Muscle of leg (tissue), 11 donors: Measurements from ENCODE around the gene KIF23. TPM values are rescaled to one million over a fixed set of nuclear protein-coding genes. Genes with fewer than 3 reads are reported as not detected.
"Not testable (repeated sequence)": the region's sequence is repeated elsewhere in the genome, so short reads cannot be mapped to it uniquely, and the experiment has no call there.

Experiments
- DNase-seq: peaks from one replicate; pipeline ENCODE4 v3.0.0; 2013
- H3K27ac ChIP-seq: one replicate; pipeline ENCODE4 v1.5.1; 2013; ENCODE audit warnings: mild to moderate bottlenecking, low read length, control low read depth
- H3K27me3 ChIP-seq: one replicate; pipeline ENCODE4 v1.6.1; 2013; ENCODE audit warnings: low read length; ENCODE audit not compliant: control insufficient read depth, insufficient read depth
- H3K36me3 ChIP-seq: one replicate; pipeline ENCODE4 v1.6.1; 2013; ENCODE audit warnings: low read length; ENCODE audit not compliant: control insufficient read depth, insufficient read depth
- H3K4me1 ChIP-seq: one replicate; pipeline ENCODE4 v1.6.1; 2013; ENCODE audit warnings: low read length; ENCODE audit not compliant: control insufficient read depth, insufficient read depth
- H3K4me3 ChIP-seq: one replicate; pipeline ENCODE4 v1.5.1; 2013; ENCODE audit warnings: low read length, control low read depth
- H3K9me3 ChIP-seq: replicated peaks from 2 replicates; pipeline ENCODE4 v1.6.1; 2013; ENCODE audit warnings: low read depth, low read length; ENCODE audit not compliant: control insufficient read depth
- WGBS: methylation state at CpG from one replicate; pipeline ENCODE4 v1.1.5; 2013; ENCODE audit warnings: missing lambda C conversion rate; ENCODE audit not compliant: insufficient coverage; 5-methylcytosine and 5-hydroxymethylcytosine counted together
- polyA plus RNA-seq, 8 donors: library from polyadenylated mRNA; unstranded; fragments of 120-200 nt; gene quantifications; one replicate each; pipeline versions ENCODE4 v1.2.1 to v1.2.3, GENCODE V29; 2013; ENCODE audit warnings: inconsistent platforms in 1 of 8, low replicate concordance in 1 of 8; ENCODE audit not compliant: insufficient read length in 8 of 8, insufficient read depth in 1 of 8
- total RNA-seq: library from RNA; stranded (reverse); fragments of 120-200 nt; gene quantifications from one replicate; pipeline ENCODE4 v1.2.4, GENCODE V29; 2013

KIF23 gene
- total and polyA plus RNA-seq, 9 donors = 16.5 to 26.9 (median 21.2) TPM

- Histone ChIP-seq H3K27ac (no peak overlapping the region), H3K9me3 (no peaks in the 10 kb centered on the region), H3K4me3 (no peak overlapping the region), H3K4me1 (no peaks in the 10 kb centered on the region), H3K36me3 (peaks cover 21% of the 10 kb centered on the region), H3K27me3 (no peaks in the 10 kb centered on the region)
- no CpG with 5 or more reads among the region's 1 CpG for WGBS
- no peak for DNase-seq
Observed at GRCh38 chr15:69433831-69434230, 19.7 kb downstream of the KIF23 start.

GRCh38 chr15:69434238-69434637 lies 20.1 kb downstream of the KIF23 start:
- no peak overlapping the region for H3K4me3 ChIP-seq
- peaks cover 24% of the 10 kb centered on the region for H3K36me3 ChIP-seq
- no peak overlapping the region for H3K27ac ChIP-seq
- WGBS = no CpG with 5 or more reads among the region's 5 CpGs
- H3K9me3 ChIP-seq = no peaks in the 10 kb centered on the region
- no peaks in the 10 kb centered on the region for H3K27me3 ChIP-seq
- DNase-seq = no peak
- no peaks in the 10 kb centered on the region for H3K4me1 ChIP-seq

GRCh38 chr15:69434679-69435078 lies 20.5 kb downstream of the KIF23 start:
- WGBS = 91% methylated on average over 12 of the region's 18 CpGs

GRCh38 chr15:69435985-69436384 lies 21.8 kb downstream of the KIF23 start:
- 100% methylated on average over 2 of the region's 4 CpGs for WGBS
- Histone ChIP-seq H3K9me3 (no peaks in the 10 kb centered on the region), H3K27me3 (no peaks in the 10 kb centered on the region), H3K4me3 (no peak overlapping the region), H3K36me3 (peaks cover 26% of the 10 kb centered on the region), H3K4me1 (no peaks in the 10 kb centered on the region), H3K27ac (no peak overlapping the region)
- no peak for DNase-seq

More at GRCh38 chr15:69434679-69435078, 20.5 kb downstream of the KIF23 start:
- DNase-seq = no peak
- H3K36me3 ChIP-seq = peaks cover 22% of the 10 kb centered on the region
- no peaks in the 10 kb centered on the region for H3K27me3 ChIP-seq
- no peak overlapping the region for H3K4me3 ChIP-seq
- H3K4me1 ChIP-seq = no peaks in the 10 kb centered on the region
- no peak overlapping the region for H3K27ac ChIP-seq
- H3K9me3 ChIP-seq = no peaks in the 10 kb centered on the region

GRCh38 chr15:69436951-69437350 lies 22.8 kb downstream of the KIF23 start:
- Histone ChIP-seq H3K4me1 (no peaks in the 10 kb centered on the region), H3K36me3 (peaks cover 29% of the 10 kb centered on the region), H3K4me3 (no peak overlapping the region), H3K9me3 (no peaks in the 10 kb centered on the region), H3K27me3 (no peaks in the 10 kb centered on the region), H3K27ac (no peak overlapping the region)
- no peak for DNase-seq
- WGBS = 86% methylated on average over 1 of the region's 4 CpGs

GRCh38 chr15:69439623-69440022 lies 25.5 kb downstream of the KIF23 start:
- Histone ChIP-seq H3K9me3 (no peaks in the 10 kb centered on the region), H3K27ac (no peak overlapping the region), H3K4me3 (no peak overlapping the region), H3K36me3 (peaks cover 30% of the 10 kb centered on the region), H3K4me1 (no peaks in the 10 kb centered on the region), H3K27me3 (no peaks in the 10 kb centered on the region)
- DNase-seq = no peak
- 93% methylated on average over 3 of the region's 4 CpGs for WGBS

- DNase-seq = no peak
- peaks cover 34% of the 10 kb centered on the region for H3K36me3 ChIP-seq
- no peak overlapping the region for H3K27ac ChIP-seq
- no peaks in the 10 kb centered on the region for H3K4me1 ChIP-seq
- no peaks in the 10 kb centered on the region for H3K9me3 ChIP-seq
- 93% methylated on average over 2 of the region's 5 CpGs for WGBS
- H3K27me3 ChIP-seq = no peaks in the 10 kb centered on the region
- no peak overlapping the region for H3K4me3 ChIP-seq
Observed at GRCh38 chr15:69443032-69443611, 29.0 kb downstream of the KIF23 start.

GRCh38 chr15:69444686-69445085 lies 30.5 kb downstream of the KIF23 start:
- 100% methylated on average over 1 of the region's 7 CpGs for WGBS
- H3K4me1 ChIP-seq = no peaks in the 10 kb centered on the region
- H3K36me3 ChIP-seq = peaks cover 24% of the 10 kb centered on the region
- no peaks in the 10 kb centered on the region for H3K27me3 ChIP-seq
- H3K4me3 ChIP-seq = no peak overlapping the region
- DNase-seq = no peak
- H3K27ac ChIP-seq = no peak overlapping the region
- H3K9me3 ChIP-seq = no peaks in the 10 kb centered on the region

GRCh38 chr15:69446953-69447352 lies 32.8 kb downstream of the KIF23 start:
- no peak overlapping the region for H3K27ac ChIP-seq
- no peaks in the 10 kb centered on the region for H3K27me3 ChIP-seq
- H3K9me3 ChIP-seq = no peaks in the 10 kb centered on the region
- WGBS = 81% methylated on average over 2 of the region's 2 CpGs
- peaks cover 13% of the 10 kb centered on the region for H3K36me3 ChIP-seq
- peaks cover 3% of the 10 kb centered on the region for H3K4me1 ChIP-seq
- no peak overlapping the region for H3K4me3 ChIP-seq
- no peak for DNase-seq

- Histone ChIP-seq H3K4me1 (peaks cover 13% of the 10 kb centered on the region), H3K36me3 (peaks cover 15% of the 10 kb centered on the region)
- not testable (repeated sequence) for H3K27me3 ChIP-seq, H3K9me3 ChIP-seq, H3K27ac ChIP-seq, DNase-seq, H3K4me3 ChIP-seq
- WGBS = no CpG with 5 or more reads among the region's 4 CpGs
Observed at GRCh38 chr15:69450221-69450620, 36.1 kb downstream of the KIF23 start.
